Coronary artery (tissue), 2 donors: ENCODE results near the gene MYO3A.

Source experiments
- DNase-seq: peaks from one replicate; pipeline ENCODE4 v3.0.0-alpha.2; 2017; ENCODE audit warnings: low spot score
- H3K27ac ChIP-seq, 2 donors: fragments of 200-600 bp; sonication (generic); one replicate each; pipeline ENCODE4 v1.5.1; 2016 to 2019
- H3K4me3 ChIP-seq: fragments of 200-600 bp; sonication (generic); 2 replicates; pipeline ENCODE4 v1.5.1; 2016; ENCODE audit warnings: mild to moderate bottlenecking, moderate library complexity
- CTCF ChIP-seq: fragments of 200-600 bp; sonication (generic); IDR thresholded peaks from one replicate; pipeline ENCODE4 v1.5.1; 2019; ENCODE audit warnings: antibody characterized with exemption

Gene MYO3A

GRCh38 chr10:26212511-26212910 is 278.5 kb downstream of the MYO3A start:
- no peak for TF ChIP-seq CTCF
- DNase-seq = no peak
- Histone ChIP-seq H3K27ac (no peak overlapping the region), H3K4me3 (no peak overlapping the region)

GRCh38 chr10:26213157-26213800 is 279.2 kb downstream of the MYO3A start:
- Histone ChIP-seq H3K27ac (no peak overlapping the region), H3K4me3 (no peak overlapping the region)
- no peak for DNase-seq
- no peak for TF ChIP-seq CTCF

- no peak for DNase-seq
- no peak for TF ChIP-seq CTCF
- no peak overlapping the region for H3K4me3 ChIP-seq
- H3K27ac ChIP-seq = no peak overlapping the region
Observed at GRCh38 chr10:26214004-26214403, 280.0 kb downstream of the MYO3A start.

- no peak for TF ChIP-seq CTCF
- no peak overlapping the region for H3K27ac ChIP-seq
- peak overlapping the region; percentile 52 for H3K4me3 ChIP-seq
- DNase-seq = no peak
Observed at GRCh38 chr10:26214551-26215395, 280.7 kb downstream of the MYO3A start.

GRCh38 chr10:26215396-26215934 is 281.4 kb downstream of the MYO3A start:
- Histone ChIP-seq H3K27ac (no peak overlapping the region), H3K4me3 (peak overlapping the region; percentile 52)
- DNase-seq = no peak
- no peak for TF ChIP-seq CTCF

GRCh38 chr10:26215935-26216584 is 282.0 kb downstream of the MYO3A start:
- Histone ChIP-seq H3K4me3 (peak overlapping the region; percentile 52), H3K27ac (no peak overlapping the region)
- no peak for TF ChIP-seq CTCF
- DNase-seq = no peak
